Right ventricle myocardium inferior (tissue), 1 donor: ENCODE results near the gene RNF112. TPM values are rescaled to one million over a fixed set of nuclear protein-coding genes. Genes with fewer than 3 reads are reported as not detected.
"Not testable (repeated sequence)": the region's sequence is repeated elsewhere in the genome, so short reads cannot be mapped to it uniquely, and the experiment has no call there.

Experiments
- ATAC-seq: fragments of 200-7000 bp; cut with Tn5 transposase; one replicate; pipeline ENCODE4 v1.9.1; 2020; ENCODE audit warnings: mild to moderate bottlenecking, moderate library complexity
- DNase-seq: peaks from one replicate; pipeline ENCODE4 v3.0.0; 2021; ENCODE audit errors: missing footprints
- intact Hi-C: fragments of 100-400 bp; cut with DNase I; formaldehyde crosslinking; loops from one replicate; pipeline ENCODE4 v1.11.0; 2022
- total RNA-seq: library from RNA; stranded (reverse); fragmentation: NEBNext Ultra II Directional; extraction: Animal tissue kit (Norgen Biotek cat#: 25700); gene quantifications from one replicate; pipeline ENCODE4 v1.2.1, GENCODE V29; 2021
- donor health status: DM: no; HTN: yes; CAD: no; lungs with severe emphysema.

RNF112 gene
- total RNA-seq, 1 donor from 2014 or later, result 3.5 TPM

- intact Hi-C loops, result no loop called here
- ATAC-seq (no peak), DNase-seq (no peak)
Measured at GRCh38 chr17:19426631-19427030, 15.6 kb downstream of the RNF112 start.

GRCh38 chr17:19431691-19432090, 20.7 kb downstream of the RNF112 start:
- intact Hi-C loops, result no loop called here
- ATAC-seq, result no peak
- no peak for DNase-seq

- intact Hi-C loops, result no loop called here
- no peak for DNase-seq
- ATAC-seq, result no peak
Measured at GRCh38 chr17:19433255-19433654, 22.2 kb downstream of the RNF112 start.

GRCh38 chr17:19433727-19434340, 22.8 kb downstream of the RNF112 start:
- DNase-seq (no peak), ATAC-seq (no peak)
- intact Hi-C loops, result no loop called here

- intact Hi-C loops, result no loop called here
- no peak for ATAC-seq
- DNase-seq, result no peak
Measured at GRCh38 chr17:19440421-19440820, 29.4 kb downstream of the RNF112 start.

GRCh38 chr17:19441288-19441687, 30.3 kb downstream of the RNF112 start:
- ATAC-seq, intact Hi-C loops, DNase-seq: not testable (repeated sequence)

GRCh38 chr17:19442731-19443130, 31.7 kb downstream of the RNF112 start:
- ATAC-seq (no peak), DNase-seq (no peak)
- intact Hi-C loops, result no loop called here

- intact Hi-C loops, result no loop called here
- DNase-seq, result no peak
- no peak for ATAC-seq
Measured at GRCh38 chr17:19443148-19443547, 32.1 kb downstream of the RNF112 start.

- intact Hi-C loops, result no loop called here
Measured at GRCh38 chr17:19445105-19445504, 34.1 kb downstream of the RNF112 start.

GRCh38 chr17:19446577-19446976, 35.5 kb downstream of the RNF112 start:
- intact Hi-C loops, DNase-seq, ATAC-seq: not testable (repeated sequence)

More at GRCh38 chr17:19445105-19445504, 34.1 kb downstream of the RNF112 start:
- no peak for ATAC-seq
- no peak for DNase-seq

GRCh38 chr17:19447085-19447583, 36.1 kb downstream of the RNF112 start:
- DNase-seq, result no peak
- peak; percentile 84 for ATAC-seq

GRCh38 chr17:19448341-19449268, 37.6 kb downstream of the RNF112 start:
- no peak for DNase-seq
- ATAC-seq, result no peak
- intact Hi-C loops, result loop anchor here (1.0 kb wide), 1 partner anchor 86 kb away; the partner anchor contains the start of gene B9D1

More at GRCh38 chr17:19447085-19447583, 36.1 kb downstream of the RNF112 start:
- intact Hi-C loops, result no loop called here

GRCh38 chr17:19449656-19450055, 38.6 kb downstream of the RNF112 start:
- no peak for ATAC-seq
- intact Hi-C loops, result no loop called here
- DNase-seq, result no peak

GRCh38 chr17:19453296-19453695, 42.3 kb downstream of the RNF112 start:
- no peak for DNase-seq
- no peak for ATAC-seq

GRCh38 chr17:19454074-19454473, 43.0 kb downstream of the RNF112 start:
- intact Hi-C loops, result no loop called here
- DNase-seq, result no peak
- ATAC-seq, result no peak

More at GRCh38 chr17:19453296-19453695, 42.3 kb downstream of the RNF112 start:
- intact Hi-C loops, result no loop called here

GRCh38 chr17:19456016-19456927, 45.2 kb downstream of the RNF112 start:
- ATAC-seq (no peak), DNase-seq (no peak)
- intact Hi-C loops, result no loop called here

- no peak for ATAC-seq
- no peak for DNase-seq
- intact Hi-C loops, result no loop called here
Measured at GRCh38 chr17:19457046-19457445, 46.0 kb downstream of the RNF112 start.

GRCh38 chr17:19457830-19458271, 46.8 kb downstream of the RNF112 start:
- no peak for DNase-seq
- intact Hi-C loops, result no loop called here
- no peak for ATAC-seq

- intact Hi-C loops, ATAC-seq, DNase-seq: not testable (repeated sequence)
Measured at GRCh38 chr17:19458481-19458880, 47.4 kb downstream of the RNF112 start.
